AML-193 (cell line): Measurements from ENCODE around the gene CEACAM16.

ENCODE experiments used
- DNase-seq, 2 experiments: peaks; one replicate each; lab custom pipeline; 2025; lab: John Stamatoyannopoulos, UW

The CEACAM16 gene

GRCh38 chr19:44746616-44746945, 47.6 kb downstream of the CEACAM16 start:
- no peak for DNase-seq

- peak; percentile 54 to 71 for DNase-seq
Observed at GRCh38 chr19:44746946-44747738, 48.2 kb downstream of the CEACAM16 start.

- peak; percentile 65 to 69 for DNase-seq
Observed at GRCh38 chr19:44747739-44748425, 48.9 kb downstream of the CEACAM16 start.

GRCh38 chr19:44748426-44749254, 49.7 kb downstream of the CEACAM16 start, which contains the start of gene BCL3:
Gene BCL3, plus strand, starts transcription at chr19:44748708. Its CDS starts 83 bp downstream, at chr19:44748791.
- DNase-seq = peak in 1 of 2 experiments; percentile 69

- DNase-seq = peak in 1 of 2 experiments; percentile 15
Observed at GRCh38 chr19:44749292-44749691, 50.3 kb downstream of the CEACAM16 start.

- no peak for DNase-seq
Observed at GRCh38 chr19:44749994-44750393, 51.0 kb downstream of the CEACAM16 start.

GRCh38 chr19:44752123-44752815, 53.3 kb downstream of the CEACAM16 start:
- DNase-seq = no peak

- DNase-seq = peak; percentile 94 to 97
Observed at GRCh38 chr19:44752816-44753625, 54.1 kb downstream of the CEACAM16 start.

- no peak for DNase-seq
Observed at GRCh38 chr19:44753626-44753931, 54.6 kb downstream of the CEACAM16 start.

- peak; percentile 62 to 80 for DNase-seq
Observed at GRCh38 chr19:44753932-44754749, 55.2 kb downstream of the CEACAM16 start.

GRCh38 chr19:44754750-44755080, 55.8 kb downstream of the CEACAM16 start:
- DNase-seq = no peak

- no peak for DNase-seq
Observed at GRCh38 chr19:44755219-44755618, 56.3 kb downstream of the CEACAM16 start.

GRCh38 chr19:44756089-44756562, 57.2 kb downstream of the CEACAM16 start:
- DNase-seq = no peak

GRCh38 chr19:44757057-44757734, 58.2 kb downstream of the CEACAM16 start:
- DNase-seq = no peak

- DNase-seq = no peak
Observed at GRCh38 chr19:44757735-44758505, 59.0 kb downstream of the CEACAM16 start.

- no peak for DNase-seq
Observed at GRCh38 chr19:44758596-44758995, 59.6 kb downstream of the CEACAM16 start.

GRCh38 chr19:44759083-44759804, 60.3 kb downstream of the CEACAM16 start:
- no peak for DNase-seq
